PC-3 (cell line): ENCODE results near the gene PARP16. TPM values are rescaled to one million over a fixed set of nuclear protein-coding genes. Genes with fewer than 3 reads are reported as not detected.

ENCODE experiments used
- ATAC-seq: fragments of 200-7000 bp; cut with Tn5 transposase; 2 replicates; pipeline ENCODE4 v1.9.1; 2020; ENCODE audit warnings: mild to moderate bottlenecking, moderate library complexity
- BruUV-seq: library from RNA; stranded (reverse); fragments of 400-500 nt; replicated peaks from 2 replicates; lab custom pipeline; 2021; lab: Mats Ljungman, UMichigan
- CTCF ChIA-PET: fragments of 300-600 bp; sonication (Branson Sonifier 250); formaldehyde crosslinking; loops from one replicate; lab custom pipeline; 2022; ENCODE audit warnings: antibody characterized with exemption; lab: Charles Lee
- POLR2A ChIA-PET: fragments of 300-600 bp; sonication (Branson Sonifier 250); formaldehyde crosslinking; loops from one replicate; lab custom pipeline; 2022; ENCODE audit warnings: antibody characterized with exemption; ENCODE audit not compliant: unreplicated experiment; lab: Charles Lee
- DNase-seq: peaks from one replicate; pipeline ENCODE4 v3.0.0-alpha.2; 2015
- H2AFZ ChIP-seq: fragments of 300-600 bp; sonication (generic); 2 replicates; pipeline ENCODE4 v1.6.0; 2016; ENCODE audit warnings: antibody characterized with exemption, low read length
- H3F3A ChIP-seq: fragments of 300-600 bp; sonication (generic); one replicate; pipeline ENCODE4 v1.6.0; 2017; ENCODE audit warnings: antibody characterized with exemption, low read length, control low read depth, mild to moderate bottlenecking; ENCODE audit not compliant: unreplicated experiment
- H3K27ac ChIP-seq: fragments of 300-600 bp; sonication (generic); 2 replicates; pipeline ENCODE4 v1.5.1; 2016; ENCODE audit warnings: mild to moderate bottlenecking, low read length
- H3K27me3 ChIP-seq: fragments of 300-600 bp; sonication (generic); 2 replicates; pipeline ENCODE4 v1.6.1; 2016; ENCODE audit warnings: low read length, mixed read lengths
- H3K36me3 ChIP-seq: fragments of 300-600 bp; sonication (generic); 2 replicates; pipeline ENCODE4 v1.6.1; 2016; ENCODE audit warnings: low read depth, mixed run types, low read length, mixed read lengths
- H3K4me1 ChIP-seq: fragments of 300-600 bp; sonication (generic); 2 replicates; pipeline ENCODE4 v1.5.1; 2016; ENCODE audit warnings: low read length; ENCODE audit not compliant: insufficient read depth
- H3K4me2 ChIP-seq: fragments of 300-600 bp; sonication (generic); 2 replicates; pipeline ENCODE4 v1.6.0; 2016; ENCODE audit warnings: low read length
- H3K4me3 ChIP-seq: fragments of 300-600 bp; sonication (generic); 2 replicates; pipeline ENCODE4 v1.5.1; 2016; ENCODE audit warnings: mild to moderate bottlenecking, low read length, mixed read lengths
- H3K79me2 ChIP-seq: fragments of 300-600 bp; sonication (generic); 2 replicates; pipeline ENCODE4 v1.6.1; 2017; ENCODE audit warnings: low read length, mixed read lengths
- H3K9ac ChIP-seq: fragments of 300-600 bp; sonication (generic); 2 replicates; pipeline ENCODE4 v1.6.0; 2016; ENCODE audit warnings: mild to moderate bottlenecking, low read length
- H3K9me2 ChIP-seq: fragments of 300-600 bp; sonication (generic); replicated peaks from 2 replicates; pipeline ENCODE4 v1.6.1; 2016; ENCODE audit warnings: mixed run types, low read length, mixed read lengths
- H3K9me3 ChIP-seq: fragments of 300-600 bp; sonication (generic); 2 replicates; pipeline ENCODE4 v1.6.1; 2016; ENCODE audit warnings: low read length, mixed read lengths
- H4K20me1 ChIP-seq: fragments of 300-600 bp; sonication (generic); 2 replicates; pipeline ENCODE4 v1.6.1; 2016; ENCODE audit warnings: low read length, mixed read lengths
- CTCF ChIP-seq: fragments of 300-600 bp; sonication (generic); conservative IDR thresholded peaks from 2 replicates; pipeline ENCODE4 v1.5.1; 2017; ENCODE audit warnings: antibody characterized with exemption, low read depth, mild to moderate bottlenecking, low read length
- EZH2 ChIP-seq: fragments of 300-600 bp; sonication (generic); IDR thresholded peaks from one replicate; pipeline ENCODE4 v1.6.1; 2017; ENCODE audit warnings: antibody characterized with exemption, mild to moderate bottlenecking, low read length; ENCODE audit not compliant: unreplicated experiment
- EZH2phosphoT487 ChIP-seq: fragments of 300-600 bp; sonication (generic); IDR thresholded peaks from 2 replicates; pipeline ENCODE4 v1.6.1; 2018; ENCODE audit warnings: mild to moderate bottlenecking, antibody characterized with exemption, low read length, borderline replicate concordance
- intact Hi-C: fragments of 100-400 bp; cut with micrococcal nuclease; formaldehyde crosslinking; loops from 2 replicates; pipeline ENCODE4 v1.9.0; 2023
- total RNA-seq: library from RNA; depleted of rRNA; stranded (reverse); fragments of >200 nt; gene quantifications from 2 replicates; pipeline ENCODE4 v1.2.3, GENCODE V29; 2014

The PARP16 gene
- total RNA-seq, 1 experiment from 2014 or later = 6.4 TPM

- no peaks in the 10 kb centered on the region for H3K27me3 ChIP-seq
- intact Hi-C loops = no loop called here
- peak overlapping the region; percentile 86 for H3K4me3 ChIP-seq
- H3K4me2 ChIP-seq = peak overlapping the region; percentile 99
- H3F3A ChIP-seq = no peaks in the 10 kb centered on the region
- peak overlapping the region; percentile 69 for H3K9ac ChIP-seq
- peak overlapping the region; percentile 90 for H2AFZ ChIP-seq
- H3K79me2 ChIP-seq = no peaks in the 10 kb centered on the region
- H4K20me1 ChIP-seq = no peaks in the 10 kb centered on the region
- H3K27ac ChIP-seq = no peak overlapping the region
- DNase-seq = no peak
- H3K4me1 ChIP-seq = peaks cover 10% of the 10 kb centered on the region; the same call in 1 of the 2 replicates
- no peaks in the 10 kb centered on the region for H3K9me2 ChIP-seq
- no peaks in the 10 kb centered on the region for H3K36me3 ChIP-seq
- ChIA-PET POLR2A (interaction anchor here (1.0 kb wide), 1 partner anchor 19 kb away, joined by 5 read pairs; the partner anchor contains the start of gene RNU5B-1), CTCF (interaction anchor here (0.7 to 1.7 kb wide), 2 partner anchors 12 to 535 kb away, joined by 3 read pairs; no protein-coding TSS in a partner anchor)
- H3K9me3 ChIP-seq = no peaks in the 10 kb centered on the region
- ATAC-seq = no peak
- TF ChIP-seq EZH2 = no peak
- TF ChIP-seq CTCF = no peak
- no peak for TF ChIP-seq EZH2phosphoT487
- BruUV-seq = TSS peak; percentile 57
Observed at GRCh38 chr15:65285291-65286068, 1.2 kb downstream of the PARP16 start.

- ChIA-PET CTCF (no interaction called here), POLR2A (no interaction called here)
- BruUV-seq = no TSS peak
- Histone ChIP-seq H3K9me2 (no peaks in the 10 kb centered on the region), H3K4me3 (no peak overlapping the region), H3K4me2 (no peak overlapping the region), H3K36me3 (no peaks in the 10 kb centered on the region), H3K27me3 (no peaks in the 10 kb centered on the region), H2AFZ (no peak overlapping the region), H3K9me3 (no peaks in the 10 kb centered on the region), H3F3A (no peaks in the 10 kb centered on the region), H3K79me2 (no peaks in the 10 kb centered on the region), H3K4me1 (peaks cover 7% of the 10 kb centered on the region; the same call in 1 of the 2 replicates), H3K27ac (no peak overlapping the region), H3K9ac (no peak overlapping the region), H4K20me1 (no peaks in the 10 kb centered on the region)
- ATAC-seq = no peak
- intact Hi-C loops = loop anchor here (10.0 kb wide), 1 partner anchor 224 kb away; no protein-coding TSS in a partner anchor
- TF ChIP-seq CTCF (no peak), EZH2 (no peak), EZH2phosphoT487 (no peak)
- no peak for DNase-seq
Observed at GRCh38 chr15:65278480-65278879, 8.2 kb downstream of the PARP16 start.

GRCh38 chr15:65277015-65277414 is 9.7 kb downstream of the PARP16 start:
- Histone ChIP-seq H3K9me2 (no peaks in the 10 kb centered on the region), H3K36me3 (no peaks in the 10 kb centered on the region), H3K9ac (no peak overlapping the region), H3K79me2 (no peaks in the 10 kb centered on the region), H3K4me1 (peaks cover 7% of the 10 kb centered on the region; the same call in 1 of the 2 replicates), H3K27ac (no peak overlapping the region), H3K4me2 (no peak overlapping the region), H4K20me1 (no peaks in the 10 kb centered on the region), H3K4me3 (no peak overlapping the region), H2AFZ (no peak overlapping the region), H3K9me3 (no peaks in the 10 kb centered on the region), H3F3A (no peaks in the 10 kb centered on the region), H3K27me3 (no peaks in the 10 kb centered on the region)
- no TSS peak for BruUV-seq
- ChIA-PET POLR2A (no interaction called here), CTCF (no interaction called here)
- DNase-seq (no peak), ATAC-seq (no peak)
- intact Hi-C loops = loop anchor here (10.0 kb wide), 1 partner anchor 222 kb away; no protein-coding TSS in a partner anchor
- TF ChIP-seq EZH2 (no peak), CTCF (no peak), EZH2phosphoT487 (no peak)
